ENCODE measurements around the gene FLRT2.
A peak's percentile ranks its signal among the peaks of the same experiment; 100 is the strongest.

The FLRT2 gene

DNA sequence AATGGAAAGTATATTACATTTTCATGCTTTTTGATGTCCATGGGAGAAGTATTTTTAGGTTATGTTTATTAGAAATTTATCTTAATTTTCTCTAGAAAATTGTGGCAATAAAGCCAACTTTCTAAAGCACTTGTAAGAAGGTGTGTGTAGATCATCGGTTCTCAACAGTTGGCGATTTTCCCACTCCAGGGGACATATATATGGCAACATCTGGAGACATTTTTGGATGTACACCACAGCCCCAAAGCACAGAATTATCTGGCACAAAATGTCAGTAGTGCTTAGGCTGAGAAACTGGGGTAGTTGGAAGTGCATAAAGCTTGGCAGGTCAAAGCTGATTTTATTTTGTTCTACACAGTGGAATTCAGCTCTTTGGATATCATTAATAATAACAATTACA, 86.9 kb downstream of the FLRT2 start:
- POLR2A ChIA-PET (ENCODE audit: low non-redundant PET): no interaction called here

GRCh38 chr14:85617791-85618190, 87.8 kb downstream of the FLRT2 start:
- CTCF ChIA-PET: no interaction called here
- POLR2A ChIA-PET (ENCODE audit: low non-redundant PET): no interaction called here

More for the DNA sequence above, 86.9 kb downstream of the FLRT2 start:
- H3K27ac ChIP-seq: no peak overlapping the region
- no peak for TF ChIP-seq CTCF (conservative IDR thresholded peaks at IDR 0.05; ENCODE audit: low read depth)
- no peak for DNase-seq (ENCODE audit: low spot score)
- CTCF ChIA-PET: no interaction called here

DNA sequence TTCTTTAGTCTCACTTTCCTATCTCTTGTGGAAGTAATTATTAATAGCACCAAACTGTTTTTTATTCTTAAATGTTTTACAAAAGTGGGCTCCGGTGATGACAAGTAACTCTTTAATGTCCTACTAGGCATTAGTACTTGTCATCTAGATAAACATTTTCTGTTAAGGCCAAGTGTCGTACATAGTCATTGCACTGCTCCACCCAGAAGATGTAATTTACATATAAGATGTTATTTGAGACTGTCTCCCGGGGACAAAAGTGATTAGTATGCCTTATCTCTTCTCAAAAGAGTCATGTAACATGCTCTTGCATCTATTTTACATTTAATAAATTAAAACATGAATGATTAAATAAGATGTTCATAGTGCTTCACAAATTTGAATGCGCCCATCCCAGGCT, 88.4 kb downstream of the FLRT2 start:
- ChIA-PET POLR2A (ENCODE audit: low non-redundant PET) (no interaction called here), CTCF (no interaction called here)
- TF ChIP-seq CTCF (conservative IDR thresholded peaks at IDR 0.05; ENCODE audit: low read depth): no peak
- no peak overlapping the region for H3K27ac ChIP-seq
- no peak for DNase-seq (ENCODE audit: low spot score)

More at GRCh38 chr14:85617791-85618190, 87.8 kb downstream of the FLRT2 start:
- TF ChIP-seq CTCF (conservative IDR thresholded peaks at IDR 0.05; ENCODE audit: low read depth): no peak
- DNase-seq (ENCODE audit: low spot score): peak; percentile 13
- no peak overlapping the region for H3K27ac ChIP-seq

GRCh38 chr14:85618978-85619377, 89.0 kb downstream of the FLRT2 start:
- no peak overlapping the region for H3K27ac ChIP-seq
- CTCF ChIA-PET: no interaction called here
- no peak for DNase-seq (ENCODE audit: low spot score)
- TF ChIP-seq CTCF (conservative IDR thresholded peaks at IDR 0.05; ENCODE audit: low read depth): no peak
- POLR2A ChIA-PET (ENCODE audit: low non-redundant PET): no interaction called here

- POLR2A ChIA-PET (ENCODE audit: low non-redundant PET): no interaction called here
- DNase-seq (ENCODE audit: low spot score): no peak
- no peak for TF ChIP-seq CTCF (conservative IDR thresholded peaks at IDR 0.05; ENCODE audit: low read depth)
- CTCF ChIA-PET: no interaction called here
- H3K27ac ChIP-seq: no peak overlapping the region
Measured at GRCh38 chr14:85619851-85620250, 89.9 kb downstream of the FLRT2 start.

DNA sequence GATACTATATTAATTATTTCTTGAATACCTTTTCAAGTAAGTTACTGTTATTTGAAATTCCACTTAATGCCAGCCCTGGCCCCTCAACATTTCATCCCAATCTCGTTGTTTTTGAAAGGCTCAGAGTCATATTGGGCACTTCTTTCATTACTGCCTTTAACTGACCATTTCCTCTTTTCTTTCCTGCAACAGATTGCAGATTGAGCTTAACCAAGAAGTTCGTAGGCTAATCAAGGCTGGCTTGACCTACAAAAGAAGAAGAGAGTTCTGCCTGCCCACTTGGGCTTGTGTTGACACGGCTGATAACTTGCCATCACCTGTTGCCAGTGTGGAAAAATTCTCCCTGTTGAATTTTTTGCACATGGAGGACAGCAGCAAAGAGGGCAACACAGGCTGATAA, 91.0 kb downstream of the FLRT2 start:
- CTCF ChIA-PET: no interaction called here
- no peak overlapping the region for H3K27ac ChIP-seq
- DNase-seq (ENCODE audit: low spot score): no peak
- no peak for TF ChIP-seq CTCF (conservative IDR thresholded peaks at IDR 0.05; ENCODE audit: low read depth)
- POLR2A ChIA-PET (ENCODE audit: low non-redundant PET): no interaction called here

- DNase-seq (ENCODE audit: low spot score): no peak
- no peak for TF ChIP-seq CTCF (conservative IDR thresholded peaks at IDR 0.05; ENCODE audit: low read depth)
- CTCF ChIA-PET: interaction anchor here (1.1 kb wide), 1 partner anchor 10 kb away, joined by 4 read pairs; no protein-coding TSS in a partner anchor
- POLR2A ChIA-PET (ENCODE audit: low non-redundant PET): no interaction called here
- no peak overlapping the region for H3K27ac ChIP-seq
Measured at GRCh38 chr14:85622106-85622505, 92.2 kb downstream of the FLRT2 start.
